ENCODE results near the gene OBP2A. TPM values are rescaled to one million over a fixed set of nuclear protein-coding genes. Genes with fewer than 3 reads are reported as not detected.

The OBP2A gene
- total and polyA plus RNA-seq, 10 of the 15 experiments (the other 5 are each of a cell fraction or from before 2014, with no cell fraction given) = not detected

DNA sequence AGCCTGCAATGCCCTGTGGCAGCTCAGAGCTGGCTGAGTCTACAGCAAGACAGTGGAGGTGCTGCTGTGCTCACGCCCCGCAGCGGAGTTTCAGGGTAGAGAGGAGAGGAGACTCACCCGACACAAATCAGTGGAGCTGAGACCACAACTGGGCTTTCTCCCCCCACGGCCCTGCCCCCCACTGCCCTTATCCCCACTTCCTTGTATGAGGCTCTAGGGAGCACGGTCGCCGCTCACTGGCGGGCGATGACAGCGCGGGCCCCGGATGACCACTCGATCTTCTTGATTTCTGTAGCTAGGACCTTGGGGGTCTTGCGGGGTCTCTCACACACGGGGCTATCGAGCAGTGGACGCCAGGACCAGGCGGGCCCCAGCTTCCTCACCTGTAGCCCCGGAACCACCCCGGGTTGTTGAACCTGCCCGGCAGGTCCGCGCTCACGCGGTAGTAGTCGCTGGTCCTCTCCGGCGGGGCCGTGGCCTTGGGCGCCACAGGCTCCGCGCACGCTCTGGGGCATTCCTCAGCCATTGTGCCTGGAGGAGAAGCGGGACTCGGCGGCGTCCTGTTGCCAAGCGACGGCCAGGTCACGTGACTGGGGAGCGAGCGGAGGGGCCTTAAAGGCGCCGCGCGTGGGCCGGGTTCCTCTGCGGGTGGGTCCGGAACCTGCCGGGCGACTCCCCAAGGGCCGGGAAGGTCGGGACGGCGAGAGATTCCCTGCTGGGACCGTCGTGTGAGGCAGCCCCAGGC is 46.4 kb upstream of the OBP2A start (continued):
- TF ChIP-seq EGR1 (IDR thresholded peaks at IDR 0.05; ENCODE audit: borderline replicate concordance in 1 of 2, low read depth in 2 of 2, low read length in 2 of 2) (peak in 1 of 2 experiments; percentile 40; a peak in 1 of 3 replicates), MAX (IDR thresholded peaks at IDR 0.05; ENCODE audit: low read depth, low read length) (peak; percentile 92), ESRRA (IDR thresholded peaks at IDR 0.05; ENCODE audit: low read length) (no peak), ZBTB33 (IDR thresholded peaks at IDR 0.05) (no peak), ZBTB11 (CRISPR knock-in tag; IDR thresholded peaks at IDR 0.05) (peak; percentile 50), ZBTB4 (CRISPR knock-in tag; IDR thresholded peaks at IDR 0.05) (peak; percentile 85), SRF (IDR thresholded peaks at IDR 0.05; ENCODE audit: low read depth in 2 of 2, low read length in 2 of 2) (no peak), BHLHE40 (IDR thresholded peaks at IDR 0.05; ENCODE audit: borderline replicate concordance in 1 of 2, low read depth in 2 of 2, low read length in 1 of 2) (peak; percentile 80 to 98), MXI1 (IDR thresholded peaks at IDR 0.05; ENCODE audit: low read depth, low read length) (peak; percentile 96), TBL1XR1 (IDR thresholded peaks at IDR 0.05; ENCODE audit: low read depth, low read length) (peak; percentile 57; the same call in 1 of the 2 replicates)
- TF ChIP-seq, protein P1, sequence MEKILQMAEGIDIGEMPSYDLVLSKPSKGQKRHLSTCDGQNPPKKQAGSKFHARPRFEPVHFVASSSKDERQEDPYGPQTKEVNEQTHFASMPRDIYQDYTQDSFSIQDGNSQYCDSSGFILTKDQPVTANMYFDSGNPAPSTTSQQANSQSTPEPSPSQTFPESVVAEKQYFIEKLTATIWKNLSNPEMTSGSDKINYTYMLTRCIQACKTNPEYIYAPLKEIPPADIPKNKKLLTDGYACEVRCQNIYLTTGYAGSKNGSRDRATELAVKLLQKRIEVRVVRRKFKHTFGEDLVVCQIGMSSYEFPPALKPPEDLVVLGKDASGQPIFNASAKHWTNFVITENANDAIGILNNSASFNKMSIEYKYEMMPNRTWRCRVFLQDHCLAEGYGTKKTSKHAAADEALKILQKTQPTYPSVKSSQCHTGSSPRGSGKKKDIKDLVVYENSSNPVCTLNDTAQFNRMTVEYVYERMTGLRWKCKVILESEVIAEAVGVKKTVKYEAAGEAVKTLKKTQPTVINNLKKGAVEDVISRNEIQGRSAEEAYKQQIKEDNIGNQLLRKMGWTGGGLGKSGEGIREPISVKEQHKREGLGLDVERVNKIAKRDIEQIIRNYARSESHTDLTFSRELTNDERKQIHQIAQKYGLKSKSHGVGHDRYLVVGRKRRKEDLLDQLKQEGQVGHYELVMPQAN (conservative IDR thresholded peaks at IDR 0.05) = peak; percentile 94
- TF ChIP-seq, protein P2, sequence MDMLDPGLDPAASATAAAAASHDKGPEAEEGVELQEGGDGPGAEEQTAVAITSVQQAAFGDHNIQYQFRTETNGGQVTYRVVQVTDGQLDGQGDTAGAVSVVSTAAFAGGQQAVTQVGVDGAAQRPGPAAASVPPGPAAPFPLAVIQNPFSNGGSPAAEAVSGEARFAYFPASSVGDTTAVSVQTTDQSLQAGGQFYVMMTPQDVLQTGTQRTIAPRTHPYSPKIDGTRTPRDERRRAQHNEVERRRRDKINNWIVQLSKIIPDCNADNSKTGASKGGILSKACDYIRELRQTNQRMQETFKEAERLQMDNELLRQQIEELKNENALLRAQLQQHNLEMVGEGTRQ (IDR thresholded peaks at IDR 0.05; ENCODE audit: borderline replicate concordance, low read depth, low read length) = peak; percentile 89
- TF ChIP-seq, protein P3, sequence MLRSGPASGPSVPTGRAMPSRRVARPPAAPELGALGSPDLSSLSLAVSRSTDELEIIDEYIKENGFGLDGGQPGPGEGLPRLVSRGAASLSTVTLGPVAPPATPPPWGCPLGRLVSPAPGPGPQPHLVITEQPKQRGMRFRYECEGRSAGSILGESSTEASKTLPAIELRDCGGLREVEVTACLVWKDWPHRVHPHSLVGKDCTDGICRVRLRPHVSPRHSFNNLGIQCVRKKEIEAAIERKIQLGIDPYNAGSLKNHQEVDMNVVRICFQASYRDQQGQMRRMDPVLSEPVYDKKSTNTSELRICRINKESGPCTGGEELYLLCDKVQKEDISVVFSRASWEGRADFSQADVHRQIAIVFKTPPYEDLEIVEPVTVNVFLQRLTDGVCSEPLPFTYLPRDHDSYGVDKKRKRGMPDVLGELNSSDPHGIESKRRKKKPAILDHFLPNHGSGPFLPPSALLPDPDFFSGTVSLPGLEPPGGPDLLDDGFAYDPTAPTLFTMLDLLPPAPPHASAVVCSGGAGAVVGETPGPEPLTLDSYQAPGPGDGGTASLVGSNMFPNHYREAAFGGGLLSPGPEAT (IDR thresholded peaks at IDR 0.05; ENCODE audit: low read depth) = peak; percentile 75; the same call in 1 of the 2 replicates

Data from GM12878 (cell line).